GM18517 (cell line): ENCODE data around the gene SLC25A23.
"Not testable (repeated sequence)": the region's sequence is repeated elsewhere in the genome, so short reads cannot be mapped to it uniquely, and the experiment has no call there.

Experiments
- ATAC-seq: cut with Tn5 transposase; IDR thresholded peaks from one replicate; pipeline ENCODE4 v1.9.1; 2021; ENCODE audit warnings: mild to moderate bottlenecking, moderate library complexity; ENCODE audit not compliant: unreplicated experiment

Gene SLC25A23

GRCh38 chr19:6406401-6406800 lies 53.2 kb downstream of the SLC25A23 start:
- no peak for ATAC-seq

- ATAC-seq, result no peak
Observed at GRCh38 chr19:6402837-6403608, 56.6 kb downstream of the SLC25A23 start.

- no peak for ATAC-seq
Observed at GRCh38 chr19:6402058-6402457, 57.5 kb downstream of the SLC25A23 start.

GRCh38 chr19:6400062-6400944 lies 59.3 kb downstream of the SLC25A23 start:
- ATAC-seq, result not testable (repeated sequence)

DNA sequence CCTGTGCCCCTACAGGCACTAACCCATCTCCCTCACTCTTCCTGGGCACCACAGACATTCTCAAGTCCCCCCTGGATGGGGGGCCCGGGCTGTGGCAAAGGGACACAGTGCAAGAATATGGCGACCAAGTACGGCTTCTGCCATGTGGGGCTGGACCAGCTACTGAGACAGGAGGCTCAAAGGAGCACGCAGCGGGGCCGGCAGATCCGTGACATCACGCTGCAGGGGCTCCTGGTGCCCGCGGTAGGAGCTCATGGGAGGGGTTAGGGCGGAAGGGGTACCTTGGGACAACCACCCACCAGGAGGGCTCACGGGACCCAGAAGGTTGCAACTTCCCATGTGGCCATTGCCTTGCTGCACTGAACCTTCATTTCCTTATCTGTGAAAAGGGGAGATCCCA lies 63.3 kb downstream of the SLC25A23 start:
- ATAC-seq, result no peak

DNA sequence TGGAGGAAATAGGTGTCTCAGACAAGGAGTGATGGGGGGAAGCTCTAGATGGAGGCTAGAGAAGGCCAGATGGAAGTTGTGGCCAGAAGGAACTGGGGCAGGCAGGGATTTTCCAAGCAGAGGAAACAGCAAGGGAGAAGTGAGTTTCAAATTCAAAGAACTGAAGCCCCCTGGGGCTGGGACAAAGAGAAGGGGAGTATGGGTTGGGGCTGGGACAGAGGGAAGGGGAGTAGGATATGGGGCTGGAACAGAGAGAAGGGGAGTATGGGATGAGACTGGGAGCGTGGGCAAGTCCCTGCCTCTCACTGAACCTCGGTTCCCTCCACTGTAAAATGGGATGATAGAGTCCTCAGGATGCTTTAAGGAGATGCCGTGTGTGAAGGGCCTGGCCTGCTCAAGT lies 64.8 kb downstream of the SLC25A23 start:
- ATAC-seq, result no peak

GRCh38 chr19:6393983-6394412 lies 65.6 kb downstream of the SLC25A23 start:
- ATAC-seq, result no peak

DNA sequence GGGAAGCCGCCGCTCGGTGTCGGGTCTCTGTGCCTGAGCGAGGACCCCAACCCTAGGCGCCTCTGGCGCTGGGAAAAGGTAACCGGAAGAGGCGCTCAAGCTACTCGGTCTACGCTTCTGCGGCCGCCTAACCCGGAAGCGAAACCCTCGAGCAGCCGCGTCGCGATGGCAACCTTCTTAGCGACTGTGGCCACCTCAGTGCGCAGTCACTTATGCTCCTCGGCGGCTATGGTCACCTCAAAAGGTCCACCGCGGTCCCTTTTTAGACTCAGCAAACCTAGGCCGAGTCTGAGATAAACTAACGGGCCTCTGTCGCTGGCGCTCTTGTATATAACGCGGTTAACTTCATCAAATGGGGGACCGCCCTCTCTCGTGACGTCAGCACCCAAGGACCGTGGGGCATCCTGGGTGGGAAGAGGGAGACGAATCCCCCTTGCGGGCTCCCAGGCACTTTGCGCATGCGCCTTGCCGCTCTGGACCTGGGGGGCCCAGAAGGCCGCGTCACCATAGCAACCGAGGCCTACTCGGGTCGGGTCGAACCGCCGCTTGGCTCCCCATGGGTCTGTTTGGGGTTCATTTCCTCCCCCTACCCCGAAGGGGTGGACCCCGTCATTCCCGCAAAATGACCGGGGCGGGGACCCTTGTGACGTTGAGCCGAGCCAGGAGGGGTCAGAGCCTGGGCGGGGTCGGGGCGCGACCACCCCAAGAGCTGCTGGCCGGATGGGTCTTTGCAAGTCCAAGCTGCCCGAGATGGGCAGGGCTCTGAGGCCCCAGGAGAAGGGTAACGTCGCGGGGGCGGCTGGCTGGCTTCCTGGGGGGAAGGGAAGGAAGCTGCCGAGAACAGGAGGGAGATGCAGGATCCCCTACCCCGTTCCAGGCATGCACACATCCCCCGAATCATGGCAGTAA lies 66.3 kb downstream of the SLC25A23 start, which contains the start of gene GTF2F1:
Gene GTF2F1, minus strand, starts transcription at position 91 of the 909 bp plus-strand sequence. CDS start 169 bp downstream, outside the sequence.
- peak; percentile 66 for ATAC-seq

DNA sequence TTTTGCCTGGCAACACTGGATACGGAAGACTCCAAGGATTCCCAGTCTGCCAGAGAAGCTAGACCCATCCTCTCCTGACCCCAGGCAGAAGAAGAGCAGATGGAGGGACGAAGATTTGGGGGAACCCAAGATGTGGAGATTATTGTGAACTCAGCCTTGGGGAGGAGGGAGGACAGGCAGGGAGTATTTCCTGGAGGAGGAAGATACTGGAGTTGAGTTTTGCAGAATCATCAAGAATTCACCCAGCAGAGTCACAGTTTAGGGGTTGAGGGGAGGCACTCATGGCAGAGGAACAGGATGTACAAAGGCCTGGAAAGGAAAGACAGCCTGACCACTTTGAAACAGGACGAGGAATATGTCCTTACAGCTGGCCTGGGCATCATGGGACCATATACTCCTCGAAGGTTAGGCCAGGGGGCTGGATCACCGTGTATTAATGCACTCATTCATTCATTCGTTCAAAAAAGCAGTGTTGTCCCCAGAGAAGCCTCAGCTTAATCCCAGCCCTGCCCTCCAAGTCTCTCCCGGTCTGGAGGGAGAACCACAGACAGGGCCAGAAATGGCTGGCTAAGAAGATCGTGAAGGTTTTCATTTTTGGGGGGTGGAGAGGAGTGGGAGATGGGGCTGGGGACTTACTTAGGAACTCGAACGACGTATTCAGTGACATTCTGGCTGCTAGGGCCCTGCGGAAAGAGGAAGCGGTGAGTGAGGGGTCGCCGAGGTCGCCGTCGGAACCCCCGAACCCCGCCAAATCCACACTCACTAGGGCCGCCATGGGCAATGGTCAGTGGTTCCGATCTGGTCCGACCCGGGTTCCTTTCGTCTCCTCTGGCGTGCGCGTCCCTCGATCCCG lies 67.1 kb downstream of the SLC25A23 start:
- no peak for ATAC-seq
